Caco-2 (cell line): Measurements from ENCODE around the gene MYH15. TPM values are rescaled to one million over a fixed set of nuclear protein-coding genes. Genes with fewer than 3 reads are reported as not detected.

Experiments used
- BruUV-seq: library from RNA; stranded (reverse); fragments of 400-500 nt; replicated peaks from 2 replicates; lab custom pipeline; 2021; lab: Mats Ljungman, UMichigan
- CTCF ChIA-PET: fragments of 300-600 bp; sonication (Branson Sonifier 250); formaldehyde crosslinking; loops from one replicate; lab custom pipeline; 2022; ENCODE audit warnings: antibody characterized with exemption; lab: Charles Lee
- POLR2A ChIA-PET: fragments of 300-600 bp; sonication (Branson Sonifier 250); formaldehyde crosslinking; loops from one replicate; lab custom pipeline; 2022; ENCODE audit warnings: antibody characterized with exemption; lab: Charles Lee
- DNase-seq, 2 experiments: peaks; one replicate each; pipeline versions ENCODE4 v3.0.0 to v3.0.0-alpha.2; 2020 to 2022
- H3K27me3 ChIP-seq: replicated peaks from 2 replicates; pipeline ENCODE4 v1.6.0; 2011; ENCODE audit warnings: low read length; ENCODE audit not compliant: control insufficient read depth, insufficient read depth
- H3K36me3 ChIP-seq: 2 replicates; pipeline ENCODE4 v1.5.1; 2011; ENCODE audit warnings: low read length; ENCODE audit not compliant: control insufficient read depth, insufficient read depth
- H3K4me1 ChIP-seq: fragments of 250-450 bp; sonication (Bioruptor Pico); 2 replicates; pipeline ENCODE4 v1.5.1; 2020; ENCODE audit warnings: mild to moderate bottlenecking
- H3K4me3 ChIP-seq: 2 replicates; pipeline ENCODE4 v1.5.1; 2011; ENCODE audit warnings: low read depth, mild to moderate bottlenecking, control low read depth, low read length
- H3K9me3 ChIP-seq: fragments of 250-450 bp; sonication (Bioruptor Pico); 2 replicates; pipeline ENCODE4 v1.5.1; 2020; ENCODE audit warnings: mild to moderate bottlenecking, moderate library complexity
- H3K27ac Mint-ChIP-seq: one replicate; pipeline ENCODE4 v1.8.0; 2022; ENCODE audit warnings: mixed read lengths; ENCODE audit not compliant: unreplicated experiment
- H3K27me3 Mint-ChIP-seq: one replicate; pipeline ENCODE4 v1.8.0; 2022; ENCODE audit warnings: mixed read lengths; ENCODE audit not compliant: insufficient read depth, unreplicated experiment
- H3K36me3 Mint-ChIP-seq: one replicate; pipeline ENCODE4 v1.8.0; 2022; ENCODE audit warnings: mild to moderate bottlenecking, mixed read lengths; ENCODE audit not compliant: insufficient read depth, unreplicated experiment
- H3K4me1 Mint-ChIP-seq: one replicate; pipeline ENCODE4 v1.8.0; 2022; ENCODE audit warnings: low read depth, mixed read lengths; ENCODE audit not compliant: unreplicated experiment
- H3K4me3 Mint-ChIP-seq: one replicate; pipeline ENCODE4 v1.8.0; 2022; ENCODE audit warnings: mild to moderate bottlenecking, moderate library complexity, mixed read lengths; ENCODE audit not compliant: unreplicated experiment
- H3K9me3 Mint-ChIP-seq: one replicate; pipeline ENCODE4 v1.8.0; 2022; ENCODE audit warnings: mixed read lengths; ENCODE audit not compliant: unreplicated experiment
- CTCF ChIP-seq, 2 experiments: fragments of 200-600 bp in 1 of 2; IDR thresholded peaks; 1 replicate in 1 of 2; 2 replicates in 1 of 2; pipeline versions ENCODE4 v1.5.1 to v1.8.0; 2011 to 2022; ENCODE audit warnings: antibody characterized with exemption in 1 of 2, control low read depth in 1 of 2, inconsistent platforms in 1 of 2, low read depth in 1 of 2, low read length in 1 of 2, mild to moderate bottlenecking in 1 of 2, moderate library complexity in 1 of 2; ENCODE audit not compliant: insufficient read depth in 1 of 2, severe bottlenecking in 1 of 2, unreplicated experiment in 1 of 2
- intact Hi-C: fragments of 100-400 bp; cut with micrococcal nuclease; formaldehyde crosslinking; loops from one replicate; pipeline ENCODE4 v1.10.0; 2022; ENCODE audit not compliant: unreplicated experiment
- total RNA-seq: library from RNA; stranded (reverse); gene quantifications from 2 replicates; pipeline ENCODE4 v1.2.3, GENCODE V29; 2022

The MYH15 gene
- total RNA-seq, 1 experiment from 2014 or later, result 0.25 TPM

- H3K27me3 Mint-ChIP-seq, result no peaks in the 10 kb centered on the region
- ChIA-PET CTCF (no interaction called here), POLR2A (no interaction called here)
- H3K27ac Mint-ChIP-seq, result no peak overlapping the region
- Histone ChIP-seq H3K27me3 (no peaks in the 10 kb centered on the region), H3K4me1 (0 out of 2 replicates have a peak, but pooled peaks cover 6% of the 10 kb centered on the region), H3K36me3 (no peaks in the 10 kb centered on the region), H3K9me3 (no peaks in the 10 kb centered on the region), H3K4me3 (no peak overlapping the region)
- no peaks in the 10 kb centered on the region for H3K9me3 Mint-ChIP-seq
- H3K4me3 Mint-ChIP-seq, result no peak overlapping the region
- no peak for TF ChIP-seq CTCF (IDR thresholded peaks at IDR 0.05; ENCODE audit: insufficient read depth in 1 of 2, low read depth in 1 of 2, low read length in 1 of 2, severe bottlenecking in 1 of 2, unreplicated experiment in 1 of 2)
- no TSS peak for BruUV-seq
- peaks cover 7% of the 10 kb centered on the region for H3K4me1 Mint-ChIP-seq
- peaks cover 28% of the 10 kb centered on the region for H3K36me3 Mint-ChIP-seq
- DNase-seq, result no peak
- intact Hi-C loops, result loop anchor here (1.0 kb wide), 1 partner anchor 59 kb away; no protein-coding TSS in a partner anchor
These were observed 37.9 kb upstream of the MYH15 start for GRCh38 chr3:108548304-108548703.

GRCh38 chr3:108546692-108547091 lies 36.3 kb upstream of the MYH15 start:
- POLR2A ChIA-PET, result no interaction called here
- H3K27ac Mint-ChIP-seq, result no peak overlapping the region

GRCh38 chr3:108546247-108546646 lies 35.9 kb upstream of the MYH15 start:
- no peak overlapping the region for H3K27ac Mint-ChIP-seq
- no peak for TF ChIP-seq CTCF (IDR thresholded peaks at IDR 0.05; ENCODE audit: insufficient read depth in 1 of 2, low read depth in 1 of 2, low read length in 1 of 2, severe bottlenecking in 1 of 2, unreplicated experiment in 1 of 2)
- no peak overlapping the region for H3K4me3 Mint-ChIP-seq
- H3K27me3 Mint-ChIP-seq, result no peaks in the 10 kb centered on the region
- POLR2A ChIA-PET, result no interaction called here
- H3K27me3 ChIP-seq, result no peaks in the 10 kb centered on the region
- no peaks in the 10 kb centered on the region for H3K4me1 Mint-ChIP-seq
- H3K36me3 ChIP-seq, result no peaks in the 10 kb centered on the region
- CTCF ChIA-PET, result no interaction called here
- intact Hi-C loops, result no loop called here
- no peaks in the 10 kb centered on the region for H3K9me3 ChIP-seq
- no peaks in the 10 kb centered on the region for H3K4me1 ChIP-seq
- BruUV-seq, result no TSS peak
- H3K36me3 Mint-ChIP-seq, result peaks cover 17% of the 10 kb centered on the region
- H3K4me3 ChIP-seq, result no peak overlapping the region
- DNase-seq, result no peak
- H3K9me3 Mint-ChIP-seq, result no peaks in the 10 kb centered on the region

More at GRCh38 chr3:108546692-108547091, 36.3 kb upstream of the MYH15 start:
- intact Hi-C loops, result no loop called here
- Histone ChIP-seq H3K36me3 (no peaks in the 10 kb centered on the region), H3K4me3 (no peak overlapping the region), H3K27me3 (no peaks in the 10 kb centered on the region), H3K9me3 (no peaks in the 10 kb centered on the region), H3K4me1 (no peaks in the 10 kb centered on the region)
- H3K36me3 Mint-ChIP-seq, result peaks cover 17% of the 10 kb centered on the region
- no peaks in the 10 kb centered on the region for H3K9me3 Mint-ChIP-seq
- BruUV-seq, result no TSS peak
- H3K4me1 Mint-ChIP-seq, result no peaks in the 10 kb centered on the region
- no peak for TF ChIP-seq CTCF (IDR thresholded peaks at IDR 0.05; ENCODE audit: insufficient read depth in 1 of 2, low read depth in 1 of 2, low read length in 1 of 2, severe bottlenecking in 1 of 2, unreplicated experiment in 1 of 2)
- H3K27me3 Mint-ChIP-seq, result no peaks in the 10 kb centered on the region
- no peak overlapping the region for H3K4me3 Mint-ChIP-seq
- CTCF ChIA-PET, result no interaction called here
- no peak for DNase-seq
